H1 (cell line): Measurements from ENCODE around the gene GAB2. TPM values are rescaled to one million over a fixed set of nuclear protein-coding genes. Genes with fewer than 3 reads are reported as not detected.

Experiments
- CTCF ChIA-PET: fragments of 300-600 bp; sonication (Branson Sonifier 250); formaldehyde crosslinking; loops from one replicate; lab custom pipeline; 2021; ENCODE audit not compliant: partially characterized antibody; lab: Charles Lee
- POLR2A ChIA-PET: fragments of 300-600 bp; sonication (Branson Sonifier 250); formaldehyde crosslinking; loops from one replicate; lab custom pipeline; 2021; ENCODE audit warnings: inconsistent platforms; ENCODE audit not compliant: partially characterized antibody; lab: Charles Lee
- DNase-seq, 2 experiments: peaks; one replicate each; pipeline versions ENCODE4 v3.0.0 to v3.0.0-alpha.2; 2010 to 2022; ENCODE audit warnings: low spot score in 2 of 2, low read depth in 1 of 2, mixed read lengths in 1 of 2
- FAIRE-seq: peaks from 2 replicates; lab custom pipeline; 2011; peaks lifted over from hg19 to GRCh38; lab: Jason Lieb, UNC
- H2AFZ ChIP-seq: 2 replicates; pipeline ENCODE4 v1.8.1; 2012; ENCODE audit warnings: low read length, inconsistent platforms
- H2AK5ac ChIP-seq: 2 replicates; pipeline ENCODE4 v1.6.1; 2013; ENCODE audit warnings: low read depth, low read length
- H2BK120ac ChIP-seq: replicated peaks from 2 replicates; pipeline ENCODE3; 2013; ENCODE audit warnings: low read depth, low read length, inconsistent platforms
- H2BK12ac ChIP-seq: 2 replicates; pipeline ENCODE4 v1.6.1; 2013; ENCODE audit warnings: low read depth, low read length
- H2BK15ac ChIP-seq: 2 replicates; pipeline ENCODE4 v1.6.1; 2013; ENCODE audit warnings: low read length
- H2BK20ac ChIP-seq: 2 replicates; pipeline ENCODE4 v1.6.1; 2013; ENCODE audit warnings: low read length
- H2BK5ac ChIP-seq: 2 replicates; pipeline ENCODE4 v1.6.1; 2013; ENCODE audit warnings: low read depth, low read length
- H3K14ac ChIP-seq: 2 replicates; pipeline ENCODE4 v1.6.1; 2013; ENCODE audit warnings: inconsistent platforms; ENCODE audit not compliant: insufficient read length
- H3K18ac ChIP-seq: 2 replicates; pipeline ENCODE4 v1.6.1; 2013; ENCODE audit warnings: low read length; ENCODE audit errors: extremely low read depth
- H3K23ac ChIP-seq: 2 replicates; pipeline ENCODE4 v1.6.1; 2013; ENCODE audit warnings: inconsistent platforms; ENCODE audit not compliant: insufficient read length
- H3K23me2 ChIP-seq: 2 replicates; pipeline ENCODE4 v1.6.1; 2013; ENCODE audit warnings: low read depth, low read length
- H3K27ac ChIP-seq: 2 replicates; pipeline ENCODE4 v1.6.1; 2011; ENCODE audit warnings: low read depth, low read length, inconsistent platforms
- H3K27me3 ChIP-seq, 4 experiments: replicated peaks in 1 of 4; 1 replicate in 1 of 4; 2 replicates in 3 of 4; pipeline versions ENCODE4 v1.6.1 to v1.8.1; 2011 to 2013; ENCODE audit warnings: low read length in 3 of 4, mild to moderate bottlenecking in 3 of 4, inconsistent platforms in 2 of 4, mixed read lengths in 2 of 4, moderate library complexity in 1 of 4; ENCODE audit not compliant: control insufficient read depth in 3 of 4, insufficient read depth in 3 of 4; ENCODE audit errors: extremely low read depth in 1 of 4
- H3K36me3 ChIP-seq, 4 experiments: 2 replicates each; pipeline versions ENCODE4 v1.6.1 to v1.8.1; 2011 to 2013; ENCODE audit warnings: mild to moderate bottlenecking in 4 of 4, low read length in 3 of 4, moderate library complexity in 2 of 4, control low read depth in 1 of 4, inconsistent platforms in 1 of 4; ENCODE audit not compliant: insufficient read depth in 4 of 4, control insufficient read depth in 2 of 4
- H3K4ac ChIP-seq: replicated peaks from 2 replicates; pipeline ENCODE3; 2013; ENCODE audit warnings: low read length, low read depth, mixed read lengths, inconsistent platforms; ENCODE audit not compliant: insufficient read length
- H3K4me1 ChIP-seq, 4 experiments: replicated peaks in 1 of 4; 1 replicate in 1 of 4; 2 replicates in 3 of 4; pipeline versions ENCODE4 v1.6.1 to v1.8.1; 2011 to 2013; ENCODE audit warnings: low read length in 3 of 4, inconsistent platforms in 2 of 4, mixed read lengths in 1 of 4; ENCODE audit not compliant: insufficient read depth in 4 of 4, control insufficient read depth in 3 of 4
- H3K4me2 ChIP-seq, 2 experiments: 2 replicates each; pipeline versions ENCODE4 v1.6.1 to v1.8.1; 2011 to 2013; ENCODE audit warnings: low read depth in 2 of 2, low read length in 2 of 2, control low read depth in 1 of 2, inconsistent platforms in 1 of 2, mild to moderate bottlenecking in 1 of 2; ENCODE audit not compliant: insufficient read depth in 1 of 2
- H3K4me3 ChIP-seq, 4 experiments: fragments of 200-600, 300-600 bp in 1 of 4; sonication (generic), shearing (Covaris generic), sonication (Bioruptor Twin) in 1 of 4; 2 replicates each; pipeline versions ENCODE4 v1.5.1 to v1.8.1; 2011 to 2016; ENCODE audit warnings: low read length in 4 of 4, low read depth in 3 of 4, control low read depth in 2 of 4, inconsistent platforms in 2 of 4, mild to moderate bottlenecking in 2 of 4, mixed read lengths in 1 of 4, moderate library complexity in 1 of 4; ENCODE audit not compliant: insufficient read depth in 2 of 4; ENCODE audit errors: extremely low read depth in 1 of 4
- H3K56ac ChIP-seq: replicated peaks from 2 replicates; pipeline ENCODE3; 2013; ENCODE audit warnings: low read depth, mild to moderate bottlenecking, mixed read lengths, low read length, inconsistent platforms; ENCODE audit not compliant: insufficient read length
- H3K79me1 ChIP-seq: 2 replicates; pipeline ENCODE4 v1.6.1; 2013; ENCODE audit warnings: low read depth, low read length, control low read depth
- H3K79me2 ChIP-seq, 2 experiments: 2 replicates each; pipeline versions ENCODE4 v1.6.1 to v1.8.1; 2012 to 2013; ENCODE audit warnings: low read length in 2 of 2, mild to moderate bottlenecking in 2 of 2, inconsistent platforms in 1 of 2; ENCODE audit not compliant: insufficient read depth in 2 of 2, control insufficient read depth in 1 of 2
- H3K9ac ChIP-seq, 4 experiments: replicated peaks in 1 of 4; 1 replicate in 1 of 4; 2 replicates in 3 of 4; pipeline versions ENCODE4 v1.6.1 to v1.8.1; 2011 to 2013; ENCODE audit warnings: low read depth in 3 of 4, low read length in 3 of 4, control low read depth in 2 of 4, mild to moderate bottlenecking in 2 of 4, moderate library complexity in 2 of 4, inconsistent platforms in 1 of 4; ENCODE audit errors: extremely low read depth in 1 of 4
- H3K9me3 ChIP-seq, 2 experiments: 2 replicates each; pipeline versions ENCODE4 v1.6.1 to v1.8.1; 2012 to 2013; ENCODE audit warnings: mild to moderate bottlenecking in 2 of 2, moderate library complexity in 2 of 2, control low read depth in 1 of 2, inconsistent platforms in 1 of 2, low read depth in 1 of 2, low read length in 1 of 2, mixed read lengths in 1 of 2; ENCODE audit not compliant: insufficient read depth in 2 of 2
- H4K20me1 ChIP-seq, 2 experiments: replicated peaks in 1 of 2; 2 replicates each; pipeline versions ENCODE3 to v1.8.1; 2011 to 2013; ENCODE audit warnings: inconsistent platforms in 2 of 2, low read length in 2 of 2, mild to moderate bottlenecking in 1 of 2; ENCODE audit not compliant: insufficient read depth in 2 of 2, control insufficient read depth in 1 of 2
- H4K5ac ChIP-seq: 2 replicates; pipeline ENCODE4 v1.6.1; 2013; ENCODE audit warnings: low read length, low read depth, mixed read lengths, inconsistent platforms; ENCODE audit not compliant: insufficient read length
- H4K8ac ChIP-seq: 2 replicates; pipeline ENCODE4 v1.8.0; 2013; ENCODE audit warnings: mild to moderate bottlenecking, moderate library complexity, low read length, inconsistent platforms; ENCODE audit not compliant: insufficient read depth; ENCODE audit errors: extremely low read depth
- H4K91ac ChIP-seq: replicated peaks from 2 replicates; pipeline ENCODE3; 2013; ENCODE audit warnings: low read length, mixed read lengths, inconsistent platforms; ENCODE audit not compliant: insufficient read length
- CBX5 ChIP-seq: fragments of 300-800, 300-1000 bp; sonication (generic); IDR thresholded peaks from 2 replicates; pipeline ENCODE4 v1.7.1; 2016; ENCODE audit warnings: antibody characterized with exemption, low read length, low read depth
- HDAC6 ChIP-seq: IDR thresholded peaks from one replicate; pipeline ENCODE4 v1.7.1; 2012; ENCODE audit warnings: low read depth, mild to moderate bottlenecking, inconsistent platforms, low read length, moderate library complexity
- RFX5 ChIP-seq: IDR thresholded peaks from 2 replicates; pipeline ENCODE4 v1.6.1; 2011; ENCODE audit warnings: low read depth, low read length, improper control_type of control experiment, borderline replicate concordance
- SUZ12 ChIP-seq: fragments of 200-600 bp; sonication (generic); IDR thresholded peaks from 2 replicates; pipeline ENCODE4 v1.6.1; 2012; ENCODE audit warnings: mild to moderate bottlenecking, inconsistent platforms, low read length, moderate library complexity, mixed read lengths
- WGBS, 2 experiments: shearing (Covaris generic) in 1 of 2; methylation state at CpG; one replicate each; pipeline versions ENCODE4 v1.1.6 to v1.1.7; 2013 to 2015; ENCODE audit warnings: low lambda C conversion rate in 2 of 2, mixed read lengths in 2 of 2, inconsistent platforms in 1 of 2, low coverage in 1 of 2, missing lambda C conversion rate in 1 of 2; ENCODE audit not compliant: insufficient replicate concordance in 2 of 2, insufficient coverage in 1 of 2, insufficient read length in 1 of 2; ENCODE audit errors: extremely low coverage in 1 of 2, missing lambda C conversion rate in 1 of 2; 5-methylcytosine and 5-hydroxymethylcytosine counted together
- polyA plus RNA-seq, 7 experiments: library from polyadenylated mRNA; depleted of rRNA in 3 of 7; stranded (reverse) in 5 of 7; unstranded in 2 of 7; fragments of >200 nt in 5 of 7; fragments of 200-250 nt in 2 of 7; gene quantifications; 1 replicate in 5 of 7; 2 replicates in 1 of 7; 4 replicates in 1 of 7; pipeline versions ENCODE4 v1.2.1 to v1.2.3, GENCODE V29; 2011 to 2013; ENCODE audit warnings: missing spikeins in 2 of 7, mixed read lengths in 2 of 7
- total RNA-seq: library from RNA; stranded (reverse); fragmentation: NEBNext Ultra II Directional; extraction: Animal tissue kit (Norgen Biotek cat#: 25700); gene quantifications from 2 replicates; pipeline ENCODE4 v1.2.1, GENCODE V29; 2021
- TF ChIP-seq, protein P1 (sequence below): IDR thresholded peaks from 2 replicates; pipeline ENCODE4 v1.6.1; 2011; ENCODE audit warnings: low read depth, mild to moderate bottlenecking, low read length; ENCODE audit not compliant: insufficient read depth
- TF ChIP-seq, protein P2 (sequence below): IDR thresholded peaks from 2 replicates; pipeline ENCODE4 v1.6.1; 2012; ENCODE audit warnings: low read length, inconsistent platforms

GAB2 gene
- total and polyA plus RNA-seq, 2 of the 8 experiments (the other 6 are each of a cell fraction or from before 2014, with no cell fraction given), result 6.3 to 14.0 TPM

DNA sequence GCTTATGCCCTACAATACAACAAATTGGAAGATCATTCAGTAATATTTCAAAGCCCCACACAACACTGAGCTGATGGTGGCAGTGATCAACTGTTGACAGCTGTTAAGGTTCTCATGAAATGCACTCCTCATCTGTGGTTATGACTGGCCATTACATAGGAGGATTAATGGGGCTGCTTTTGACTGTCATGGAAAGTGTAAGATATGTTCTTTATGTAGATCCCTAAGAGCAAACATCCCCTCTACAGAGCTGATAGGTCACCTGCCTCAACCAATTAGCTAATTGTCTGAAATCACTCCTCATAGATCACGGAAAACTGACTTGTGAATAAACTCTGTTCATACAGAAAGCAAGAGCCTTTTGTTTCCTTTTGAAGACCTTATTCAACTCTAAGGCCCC, 78.1 kb downstream of the GAB2 start:
- no peak for FAIRE-seq
- no peak overlapping the region for H3K14ac ChIP-seq

More for the DNA sequence above, 78.1 kb downstream of the GAB2 start:
- Histone ChIP-seq H3K23ac (no peak overlapping the region), H2AK5ac (no peak overlapping the region), H2BK12ac (no peak overlapping the region), H4K8ac (no peak overlapping the region), H3K4ac (no peak overlapping the region), H3K9ac (no peak overlapping the region), H3K23me2 (no peaks in the 10 kb centered on the region), H3K9me3 (no peaks in the 10 kb centered on the region), H2BK120ac (no peak overlapping the region), H3K36me3 (no peaks in the 10 kb centered on the region), H3K56ac (no peak overlapping the region), H2AFZ (no peak overlapping the region), H3K27ac (no peak overlapping the region), H2BK20ac (no peak overlapping the region), H3K79me1 (no peaks in the 10 kb centered on the region), H3K4me2 (no peak overlapping the region), H2BK15ac (no peak overlapping the region), H4K5ac (no peak overlapping the region), H3K27me3 (no peaks in the 10 kb centered on the region), H3K18ac (no peak overlapping the region), H3K4me1 (no peaks in the 10 kb centered on the region), H3K4me3 (no peak overlapping the region), H2BK5ac (no peak overlapping the region), H3K79me2 (no peaks in the 10 kb centered on the region; a peak in 1 of 4 replicates), H4K91ac (no peak overlapping the region), H4K20me1 (no peaks in the 10 kb centered on the region)
- TF ChIP-seq, protein P1, sequence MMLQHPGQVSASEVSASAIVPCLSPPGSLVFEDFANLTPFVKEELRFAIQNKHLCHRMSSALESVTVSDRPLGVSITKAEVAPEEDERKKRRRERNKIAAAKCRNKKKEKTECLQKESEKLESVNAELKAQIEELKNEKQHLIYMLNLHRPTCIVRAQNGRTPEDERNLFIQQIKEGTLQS, result no peak
- TF ChIP-seq HDAC6, result no peak
- no peak for TF ChIP-seq SUZ12
- TF ChIP-seq CBX5, result no peak
- no peak for TF ChIP-seq RFX5
- TF ChIP-seq, protein P2, sequence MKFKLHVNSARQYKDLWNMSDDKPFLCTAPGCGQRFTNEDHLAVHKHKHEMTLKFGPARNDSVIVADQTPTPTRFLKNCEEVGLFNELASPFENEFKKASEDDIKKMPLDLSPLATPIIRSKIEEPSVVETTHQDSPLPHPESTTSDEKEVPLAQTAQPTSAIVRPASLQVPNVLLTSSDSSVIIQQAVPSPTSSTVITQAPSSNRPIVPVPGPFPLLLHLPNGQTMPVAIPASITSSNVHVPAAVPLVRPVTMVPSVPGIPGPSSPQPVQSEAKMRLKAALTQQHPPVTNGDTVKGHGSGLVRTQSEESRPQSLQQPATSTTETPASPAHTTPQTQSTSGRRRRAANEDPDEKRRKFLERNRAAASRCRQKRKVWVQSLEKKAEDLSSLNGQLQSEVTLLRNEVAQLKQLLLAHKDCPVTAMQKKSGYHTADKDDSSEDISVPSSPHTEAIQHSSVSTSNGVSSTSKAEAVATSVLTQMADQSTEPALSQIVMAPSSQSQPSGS, result no peak
- no peak for DNase-seq
- 71% methylated on average over 1 of the region's 1 CpG; no CpG with 5 or more reads in 1 of the 2 experiments for WGBS, 2 experiments
- ChIA-PET POLR2A (interaction anchor here (0.5 to 1.9 kb wide), 2 partner anchors 10 to 19 kb away, joined by 3 to 4 read pairs; no protein-coding TSS in a partner anchor), CTCF (interaction anchor here (1.2 to 1.7 kb wide), 2 partner anchors 81 to 225 kb away, joined by 4 to 5 read pairs; no protein-coding TSS in a partner anchor)
